ENCODE results near the gene FOXO6. TPM values are rescaled to one million over a fixed set of nuclear protein-coding genes. Genes with fewer than 3 reads are reported as not detected.
A peak's percentile ranks its signal among the peaks of the same experiment; 100 is the strongest.

Gene FOXO6
- total and polyA plus RNA-seq, 3 experiments from 2014 or later = 0.11 TPM; not detected in 2

- Mint-ChIP-seq H3K4me1 (peaks cover 13 to 24% (median 15%) of the 10 kb centered on the region in 3 donors), H3K9me3 (no peaks in the 10 kb centered on the region), H3K4me3 (peak overlapping the region in 2 of 7 donors; percentile 36 to 72), H3K27me3 (peaks cover 27 to 39% of the 10 kb centered on the region in 2 donors), H3K27ac (peak overlapping the region in 5 of 8 donors; percentile 0 to 78 (median 3)), H3K36me3 (no peaks in the 10 kb centered on the region)
- no peak overlapping the region for H3K4me3 ChIP-seq (ENCODE audit: low read length)
- no peaks in the 10 kb centered on the region for H3K36me3 ChIP-seq (ENCODE audit: insufficient read depth, low read length)
- ChIA-PET CTCF (no interaction called here), POLR2A (no interaction called here)
- no peaks in the 10 kb centered on the region for H3K9me3 ChIP-seq (ENCODE audit: low read length)
- H3K27ac ChIP-seq (ENCODE audit: low read depth, low read length) = no peak overlapping the region
- H3K4me1 ChIP-seq (ENCODE audit: insufficient read depth, low read length) = peaks cover 30% of the 10 kb centered on the region
- H3K27me3 ChIP-seq (ENCODE audit: insufficient read depth, low read length, poor library complexity, severe bottlenecking) = peaks cover 16% of the 10 kb centered on the region
- peak in 1 of 5 donors; percentile 45 for DNase-seq
These were observed 2.5 kb downstream of the FOXO6 start for GRCh38 chr1:41363591-41364320.

GRCh38 chr1:41364442-41365319 is 3.4 kb downstream of the FOXO6 start:
- POLR2A ChIA-PET = no interaction called here
- CTCF ChIA-PET = no interaction called here
- peaks cover 16% of the 10 kb centered on the region for H3K27me3 ChIP-seq (ENCODE audit: insufficient read depth, low read length, poor library complexity, severe bottlenecking)
- H3K36me3 Mint-ChIP-seq = no peaks in the 10 kb centered on the region
- no peak overlapping the region for H3K4me3 ChIP-seq (ENCODE audit: low read length)
- H3K9me3 ChIP-seq (ENCODE audit: low read length) = no peaks in the 10 kb centered on the region
- H3K36me3 ChIP-seq (ENCODE audit: insufficient read depth, low read length) = no peaks in the 10 kb centered on the region
- peaks cover 30 to 49% of the 10 kb centered on the region in 2 donors for H3K27me3 Mint-ChIP-seq
- H3K9me3 Mint-ChIP-seq = no peaks in the 10 kb centered on the region
- H3K27ac Mint-ChIP-seq = peak overlapping the region in 5 of 8 donors; percentile 2 to 69 (median 59)
- H3K27ac ChIP-seq (ENCODE audit: low read depth, low read length) = no peak overlapping the region
- peak overlapping the region in 4 of 7 donors; percentile 18 to 65 (median 40) for H3K4me3 Mint-ChIP-seq
- DNase-seq = no peak
- H3K4me1 ChIP-seq (ENCODE audit: insufficient read depth, low read length) = peaks cover 30% of the 10 kb centered on the region
- peaks cover 13 to 24% (median 15%) of the 10 kb centered on the region in 3 donors for H3K4me1 Mint-ChIP-seq

DNA sequence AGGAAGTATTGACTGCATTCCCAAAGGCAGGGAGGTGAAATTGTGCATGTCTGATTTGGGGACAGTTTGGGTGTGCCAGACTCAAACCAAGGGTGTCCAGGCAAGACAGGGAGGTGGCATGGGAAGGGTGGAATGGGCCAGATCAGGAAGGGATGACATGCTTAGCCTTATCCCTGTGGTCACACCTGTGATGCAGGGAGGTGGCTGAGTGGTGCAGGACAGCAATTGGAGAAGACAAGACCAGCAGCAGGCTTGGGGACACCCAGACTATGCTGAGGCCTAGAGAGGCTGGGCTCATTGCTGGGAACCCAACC is 4.0 kb downstream of the FOXO6 start:
- Mint-ChIP-seq H3K4me1 (peaks cover 8 to 23% (median 13%) of the 10 kb centered on the region in 3 donors), H3K27me3 (peaks cover 30 to 51% of the 10 kb centered on the region in 2 donors), H3K27ac (peak overlapping the region in 5 of 8 donors; percentile 2 to 62 (median 20)), H3K36me3 (no peaks in the 10 kb centered on the region), H3K9me3 (no peaks in the 10 kb centered on the region), H3K4me3 (peak overlapping the region in 4 of 7 donors; percentile 18 to 65 (median 46))
- CTCF ChIA-PET = no interaction called here
- no peak for DNase-seq
- Histone ChIP-seq H3K4me3 (ENCODE audit: low read length) (no peak overlapping the region), H3K4me1 (ENCODE audit: insufficient read depth, low read length) (peaks cover 28% of the 10 kb centered on the region), H3K27ac (ENCODE audit: low read depth, low read length) (no peak overlapping the region), H3K36me3 (ENCODE audit: insufficient read depth, low read length) (no peaks in the 10 kb centered on the region), H3K27me3 (ENCODE audit: insufficient read depth, low read length, poor library complexity, severe bottlenecking) (peaks cover 16% of the 10 kb centered on the region), H3K9me3 (ENCODE audit: low read length) (no peaks in the 10 kb centered on the region)
- POLR2A ChIA-PET = no interaction called here

- Mint-ChIP-seq H3K4me1 (peaks cover 4 to 17% (median 8%) of the 10 kb centered on the region in 3 donors), H3K27me3 (peaks cover 30 to 57% of the 10 kb centered on the region in 2 donors), H3K4me3 (peak overlapping the region in 3 of 7 donors; percentile 11 to 49 (median 27)), H3K9me3 (no peaks in the 10 kb centered on the region), H3K27ac (peak overlapping the region in 3 of 8 donors; percentile 15 to 62 (median 59)), H3K36me3 (no peaks in the 10 kb centered on the region)
- H3K36me3 ChIP-seq (ENCODE audit: insufficient read depth, low read length) = no peaks in the 10 kb centered on the region
- H3K27ac ChIP-seq (ENCODE audit: low read depth, low read length) = no peak overlapping the region
- peaks cover 16% of the 10 kb centered on the region for H3K27me3 ChIP-seq (ENCODE audit: insufficient read depth, low read length, poor library complexity, severe bottlenecking)
- H3K4me3 ChIP-seq (ENCODE audit: low read length) = no peak overlapping the region
- ChIA-PET CTCF (no interaction called here), POLR2A (no interaction called here)
- DNase-seq = peak; percentile 32 to 68 (median 37)
- no peaks in the 10 kb centered on the region for H3K9me3 ChIP-seq (ENCODE audit: low read length)
- peaks cover 22% of the 10 kb centered on the region for H3K4me1 ChIP-seq (ENCODE audit: insufficient read depth, low read length)
These were observed 4.7 kb downstream of the FOXO6 start for GRCh38 chr1:41365772-41366454.

GRCh38 chr1:41366455-41367287 is 5.4 kb downstream of the FOXO6 start:
- peak; percentile 37 to 80 (median 44) for DNase-seq
- CTCF ChIA-PET = no interaction called here
- Histone ChIP-seq H3K36me3 (ENCODE audit: insufficient read depth, low read length) (no peaks in the 10 kb centered on the region), H3K4me3 (ENCODE audit: low read length) (no peak overlapping the region), H3K27me3 (ENCODE audit: insufficient read depth, low read length, poor library complexity, severe bottlenecking) (peaks cover 16% of the 10 kb centered on the region), H3K27ac (ENCODE audit: low read depth, low read length) (no peak overlapping the region), H3K4me1 (ENCODE audit: insufficient read depth, low read length) (peaks cover 22% of the 10 kb centered on the region), H3K9me3 (ENCODE audit: low read length) (no peaks in the 10 kb centered on the region)
- peak overlapping the region in 5 of 8 donors; percentile 17 to 91 (median 58) for H3K27ac Mint-ChIP-seq
- H3K4me3 Mint-ChIP-seq = peak overlapping the region; percentile 34 to 82 (median 58)
- peaks cover 4 to 17% (median 8%) of the 10 kb centered on the region in 3 donors for H3K4me1 Mint-ChIP-seq
- peaks cover 33 to 62% of the 10 kb centered on the region in 2 donors for H3K27me3 Mint-ChIP-seq
- no peaks in the 10 kb centered on the region for H3K36me3 Mint-ChIP-seq
- no peaks in the 10 kb centered on the region for H3K9me3 Mint-ChIP-seq
- POLR2A ChIA-PET = interaction anchor here (0.6 kb wide), 1 partner anchor 66 kb away, joined by 3 read pairs; no protein-coding TSS in a partner anchor

GRCh38 chr1:41367288-41367642 is 6.0 kb downstream of the FOXO6 start:
- CTCF ChIA-PET = no interaction called here
- Histone ChIP-seq H3K27ac (ENCODE audit: low read depth, low read length) (no peak overlapping the region), H3K4me1 (ENCODE audit: insufficient read depth, low read length) (peaks cover 17% of the 10 kb centered on the region), H3K9me3 (ENCODE audit: low read length) (no peaks in the 10 kb centered on the region), H3K36me3 (ENCODE audit: insufficient read depth, low read length) (no peaks in the 10 kb centered on the region), H3K4me3 (ENCODE audit: low read length) (no peak overlapping the region), H3K27me3 (ENCODE audit: insufficient read depth, low read length, poor library complexity, severe bottlenecking) (peaks cover 16% of the 10 kb centered on the region)
- Mint-ChIP-seq H3K4me1 (peaks cover 4 to 17% (median 8%) of the 10 kb centered on the region in 3 donors), H3K27me3 (peaks cover 34 to 62% of the 10 kb centered on the region in 2 donors), H3K36me3 (no peaks in the 10 kb centered on the region), H3K27ac (peak overlapping the region in 3 of 8 donors; percentile 17 to 61 (median 22)), H3K9me3 (no peaks in the 10 kb centered on the region), H3K4me3 (peak overlapping the region in 6 of 7 donors; percentile 5 to 69 (median 32))
- DNase-seq = no peak
- POLR2A ChIA-PET = interaction anchor here (1.1 kb wide), 1 partner anchor 15 kb away, joined by 3 read pairs; no protein-coding TSS in a partner anchor

DNA sequence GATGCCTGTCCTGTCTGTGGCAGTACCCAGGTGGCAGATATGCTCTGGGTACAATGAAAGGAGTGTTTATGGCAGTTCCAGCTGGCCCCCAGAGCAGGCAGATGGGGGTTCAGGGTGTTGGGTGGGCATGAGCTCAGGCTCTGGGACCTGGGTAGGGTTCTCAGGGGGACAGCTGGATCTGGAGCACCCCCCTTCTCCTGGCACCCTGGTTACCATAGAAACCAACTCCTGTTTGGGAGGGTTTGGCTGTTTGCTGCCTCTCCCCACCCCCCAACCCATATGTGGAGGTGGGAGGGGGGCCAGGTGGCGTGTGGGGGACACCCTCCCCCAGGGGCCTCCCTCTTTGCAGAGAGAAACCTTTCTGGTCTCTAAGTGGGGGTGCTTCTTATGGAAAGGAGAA is 7.1 kb downstream of the FOXO6 start:
- peaks cover 32 to 63% of the 10 kb centered on the region in 2 donors for H3K27me3 Mint-ChIP-seq
- no peaks in the 10 kb centered on the region for H3K36me3 Mint-ChIP-seq
- H3K9me3 ChIP-seq (ENCODE audit: low read length) = no peaks in the 10 kb centered on the region
- no peaks in the 10 kb centered on the region for H3K36me3 ChIP-seq (ENCODE audit: insufficient read depth, low read length)
- ChIA-PET POLR2A (interaction anchor here (1.1 kb wide), 1 partner anchor 14 kb away, joined by 3 read pairs; no protein-coding TSS in a partner anchor), CTCF (no interaction called here)
- H3K27ac Mint-ChIP-seq = peak overlapping the region in 1 of 8 donors; percentile 51
- H3K4me3 Mint-ChIP-seq = no peak overlapping the region
- H3K27me3 ChIP-seq (ENCODE audit: insufficient read depth, low read length, poor library complexity, severe bottlenecking) = peaks cover 12% of the 10 kb centered on the region
- no peak overlapping the region for H3K27ac ChIP-seq (ENCODE audit: low read depth, low read length)
- DNase-seq = no peak
- peaks cover 12% of the 10 kb centered on the region for H3K4me1 ChIP-seq (ENCODE audit: insufficient read depth, low read length)
- H3K4me1 Mint-ChIP-seq = peaks cover 4 to 12% (median 4%) of the 10 kb centered on the region in 3 donors
- no peaks in the 10 kb centered on the region for H3K9me3 Mint-ChIP-seq
- no peak overlapping the region for H3K4me3 ChIP-seq (ENCODE audit: low read length)

All from CD8-positive, alpha-beta memory T cell (primary cell).